Fibroblast of lung (primary cell): ENCODE data around the gene MPRIP. TPM values are rescaled to one million over a fixed set of nuclear protein-coding genes. Genes with fewer than 3 reads are reported as not detected.

Source experiments
- DNase-seq, 2 donors: peaks; one replicate each; pipeline versions ENCODE4 v3.0.0 to v3.0.0-alpha.2; 2010; ENCODE audit warnings: low read depth in 2 of 2
- H2AFZ ChIP-seq: 2 replicates; pipeline ENCODE4 v1.5.1; 2012; ENCODE audit warnings: low read length, control low read depth, inconsistent platforms
- H3K27ac ChIP-seq: 2 replicates; pipeline ENCODE4 v1.5.1; 2011; ENCODE audit warnings: low read length, control low read depth; ENCODE audit not compliant: insufficient read depth
- H3K27me3 ChIP-seq: 2 replicates; pipeline ENCODE4 v1.5.1; 2011; ENCODE audit warnings: mild to moderate bottlenecking, low read length; ENCODE audit not compliant: control insufficient read depth, insufficient read depth
- H3K36me3 ChIP-seq: 2 replicates; pipeline ENCODE4 v1.5.1; 2011; ENCODE audit warnings: low read length; ENCODE audit not compliant: control insufficient read depth, insufficient read depth
- H3K4me1 ChIP-seq: 2 replicates; pipeline ENCODE4 v1.5.1; 2011; ENCODE audit warnings: low read length; ENCODE audit not compliant: control insufficient read depth, insufficient read depth; ENCODE audit errors: extremely low read depth
- H3K4me2 ChIP-seq: 2 replicates; pipeline ENCODE4 v1.5.1; 2011; ENCODE audit warnings: low read length, control low read depth; ENCODE audit not compliant: insufficient read depth; ENCODE audit errors: extremely low read depth
- H3K4me3 ChIP-seq, 4 experiments: fragments of 200-600 bp in 1 of 4; sonication (generic) in 1 of 4; replicated peaks in 1 of 4; 2 replicates each; pipeline ENCODE4 v1.5.1; 2011 to 2016; ENCODE audit warnings: low read length in 4 of 4, low read depth in 3 of 4, mild to moderate bottlenecking in 3 of 4, control low read depth in 2 of 4, inconsistent platforms in 1 of 4, mixed read lengths in 1 of 4; ENCODE audit not compliant: insufficient read depth in 1 of 4; ENCODE audit errors: control extremely low read depth in 1 of 4
- H3K79me2 ChIP-seq: 2 replicates; pipeline ENCODE4 v1.5.1; 2012; ENCODE audit warnings: mild to moderate bottlenecking, low read length, inconsistent platforms; ENCODE audit not compliant: control insufficient read depth, insufficient read depth
- H3K9ac ChIP-seq: 2 replicates; pipeline ENCODE4 v1.5.1; 2011; ENCODE audit warnings: mild to moderate bottlenecking, low read length, control low read depth; ENCODE audit not compliant: insufficient read depth
- H3K9me3 ChIP-seq: 2 replicates; pipeline ENCODE4 v1.5.1; 2012; ENCODE audit warnings: low read depth, low read length; ENCODE audit not compliant: control insufficient read depth, insufficient read depth
- H4K20me1 ChIP-seq: 2 replicates; pipeline ENCODE4 v1.5.1; 2011; ENCODE audit warnings: low read length; ENCODE audit not compliant: control insufficient read depth, insufficient read depth; ENCODE audit errors: extremely low read depth
- CTCF ChIP-seq, 2 donors: IDR thresholded peaks in 1 of 2; conservative IDR thresholded peaks in 1 of 2; 1 replicate in 1 of 2; 2 replicates in 1 of 2; pipeline ENCODE4 v1.5.1; 2011 to 2012; ENCODE audit warnings: low read length in 2 of 2, control low read depth in 1 of 2, inconsistent platforms in 1 of 2, low read depth in 1 of 2, mild to moderate bottlenecking in 1 of 2
- EZH2 ChIP-seq: IDR thresholded peaks from 2 replicates; pipeline ENCODE4 v1.5.1; 2012; ENCODE audit warnings: low read length, control low read depth, mild to moderate bottlenecking; ENCODE audit errors: missing control alignments
- polyA plus RNA-seq, 2 donors: library from polyadenylated mRNA; depleted of rRNA in 1 of 2; stranded (reverse) in 1 of 2; unstranded in 1 of 2; fragments of >200 nt; gene quantifications; 2 replicates each; pipeline ENCODE4 v1.2.1, GENCODE V29; 2011 to 2012; ENCODE audit warnings: missing spikeins in 1 of 2
- total RNA-seq: library from RNA; depleted of rRNA; stranded (reverse); fragments of >200 nt; gene quantifications from 2 replicates; pipeline ENCODE4 v1.2.1, GENCODE V29; 2014

MPRIP gene
- total and polyA plus RNA-seq, 2 donors (not counting 1 experiment from before 2014, with no cell fraction given): 104 to 124 TPM

GRCh38 chr17:17059301-17059890, 17.1 kb downstream of the MPRIP start:
- no peak for DNase-seq
- peaks cover 20% of the 10 kb centered on the region for H3K4me1 ChIP-seq

GRCh38 chr17:17060001-17060922, 18.0 kb downstream of the MPRIP start:
- Histone ChIP-seq H3K4me2 (no peak overlapping the region), H3K4me1 (peaks cover 20% of the 10 kb centered on the region)
- TF ChIP-seq EZH2: no peak
- TF ChIP-seq CTCF (conservative IDR thresholded peaks at IDR 0.05 in 1 of 2, IDR thresholded peaks at IDR 0.05 in 1 of 2; ENCODE audit: low read depth in 1 of 2, low read length in 2 of 2): no peak

More at GRCh38 chr17:17059301-17059890, 17.1 kb downstream of the MPRIP start:
- no peaks in the 10 kb centered on the region for H3K9me3 ChIP-seq
- TF ChIP-seq EZH2 (no peak), CTCF (conservative IDR thresholded peaks at IDR 0.05 in 1 of 2, IDR thresholded peaks at IDR 0.05 in 1 of 2; ENCODE audit: low read depth in 1 of 2, low read length in 2 of 2) (no peak)
- no peak overlapping the region for H3K4me3 ChIP-seq
- H3K36me3 ChIP-seq: peaks cover 9% of the 10 kb centered on the region
- peaks cover 2% of the 10 kb centered on the region for H4K20me1 ChIP-seq
- H3K9ac ChIP-seq: no peak overlapping the region
- H3K4me2 ChIP-seq: no peak overlapping the region
- peaks cover 95% of the 10 kb centered on the region for H3K79me2 ChIP-seq
- no peaks in the 10 kb centered on the region for H3K27me3 ChIP-seq
- H2AFZ ChIP-seq: no peak overlapping the region
- no peak overlapping the region for H3K27ac ChIP-seq

GRCh38 chr17:17060930-17061329, 18.7 kb downstream of the MPRIP start:
- Histone ChIP-seq H3K27me3 (no peaks in the 10 kb centered on the region), H3K9ac (no peak overlapping the region), H2AFZ (no peak overlapping the region), H3K4me2 (no peak overlapping the region), H4K20me1 (peaks cover 2% of the 10 kb centered on the region), H3K4me3 (no peak overlapping the region), H3K27ac (no peak overlapping the region), H3K9me3 (no peaks in the 10 kb centered on the region), H3K79me2 (peaks cover 94% of the 10 kb centered on the region), H3K36me3 (peaks cover 9% of the 10 kb centered on the region), H3K4me1 (peaks cover 15% of the 10 kb centered on the region)
- no peak for TF ChIP-seq CTCF (conservative IDR thresholded peaks at IDR 0.05 in 1 of 2, IDR thresholded peaks at IDR 0.05 in 1 of 2; ENCODE audit: low read depth in 1 of 2, low read length in 2 of 2)
- no peak for TF ChIP-seq EZH2
- DNase-seq: no peak

More at GRCh38 chr17:17060001-17060922, 18.0 kb downstream of the MPRIP start:
- H3K27me3 ChIP-seq: no peaks in the 10 kb centered on the region
- H3K4me3 ChIP-seq: no peak overlapping the region
- H3K9me3 ChIP-seq: no peaks in the 10 kb centered on the region
- no peak overlapping the region for H3K27ac ChIP-seq
- no peak overlapping the region for H2AFZ ChIP-seq
- no peak for DNase-seq
- H4K20me1 ChIP-seq: peaks cover 2% of the 10 kb centered on the region
- H3K36me3 ChIP-seq: peaks cover 9% of the 10 kb centered on the region
- H3K9ac ChIP-seq: no peak overlapping the region
- peaks cover 94% of the 10 kb centered on the region for H3K79me2 ChIP-seq
